ENCODE data around the gene RP9.

Gene RP9

GRCh38 chr7:33061282-33061937 lies 47.8 kb downstream of the RP9 start:
- no peak for DNase-seq

- no peak for DNase-seq
Measured at GRCh38 chr7:33059635-33060034, 49.6 kb downstream of the RP9 start.

- no peak for DNase-seq
Measured at GRCh38 chr7:33055158-33055557, 54.0 kb downstream of the RP9 start.

- DNase-seq: no peak
Measured at GRCh38 chr7:33054261-33054964, 54.8 kb downstream of the RP9 start.

- DNase-seq: no peak
Measured at GRCh38 chr7:33053721-33054120, 55.5 kb downstream of the RP9 start.

- DNase-seq: peak; percentile 5
Measured at GRCh38 chr7:33050535-33051318, 58.5 kb downstream of the RP9 start.

GRCh38 chr7:33048704-33049103 lies 60.5 kb downstream of the RP9 start:
- DNase-seq: no peak

GRCh38 chr7:33048257-33048656 lies 60.9 kb downstream of the RP9 start:
- DNase-seq: no peak

GRCh38 chr7:33044986-33045385 lies 64.2 kb downstream of the RP9 start:
- no peak for DNase-seq

Measured in NCI-H2171 (cell line).